ENCODE data around the gene PLLP. TPM values are rescaled to one million over a fixed set of nuclear protein-coding genes. Genes with fewer than 3 reads are reported as not detected.
A peak's percentile ranks its signal among the peaks of the same experiment; 100 is the strongest.

Gene PLLP
- total RNA-seq, 1 donor from 2014 or later, result 0.02 TPM

- no peaks in the 10 kb centered on the region for H3K27me3 Mint-ChIP-seq (ENCODE audit: low read depth)
- H3K4me1 Mint-ChIP-seq (ENCODE audit: low read depth), result peaks cover 3% of the 10 kb centered on the region
- H3K9me3 Mint-ChIP-seq (ENCODE audit: low read depth), result no peaks in the 10 kb centered on the region
- H3K36me3 Mint-ChIP-seq (ENCODE audit: low read depth), result no peaks in the 10 kb centered on the region
- H3K4me3 Mint-ChIP-seq (ENCODE audit: unreplicated experiment), result no peak overlapping the region
- H3K27ac Mint-ChIP-seq (ENCODE audit: unreplicated experiment), result no peak overlapping the region
- no peak for TF ChIP-seq CTCF (IDR thresholded peaks at IDR 0.05)
- no peak for DNase-seq (ENCODE audit: low spot score)
Observed at GRCh38 chr16:57266531-57267260, 17.8 kb downstream of the PLLP start.

- Mint-ChIP-seq H3K27ac (ENCODE audit: unreplicated experiment) (no peak overlapping the region), H3K9me3 (ENCODE audit: low read depth) (no peaks in the 10 kb centered on the region), H3K4me3 (ENCODE audit: unreplicated experiment) (no peak overlapping the region), H3K36me3 (ENCODE audit: low read depth) (no peaks in the 10 kb centered on the region), H3K27me3 (ENCODE audit: low read depth) (no peaks in the 10 kb centered on the region), H3K4me1 (ENCODE audit: low read depth) (peaks cover 3% of the 10 kb centered on the region)
- no peak for DNase-seq (ENCODE audit: low spot score)
- TF ChIP-seq CTCF (IDR thresholded peaks at IDR 0.05), result no peak
Observed at GRCh38 chr16:57265850-57266530, 18.5 kb downstream of the PLLP start.

GRCh38 chr16:57264950-57265371 is 19.5 kb downstream of the PLLP start:
- DNase-seq (ENCODE audit: low spot score), result peak; percentile 77
- Mint-ChIP-seq H3K36me3 (ENCODE audit: low read depth) (no peaks in the 10 kb centered on the region), H3K9me3 (ENCODE audit: low read depth) (no peaks in the 10 kb centered on the region), H3K4me1 (ENCODE audit: low read depth) (peaks cover 11% of the 10 kb centered on the region), H3K27me3 (ENCODE audit: low read depth) (no peaks in the 10 kb centered on the region), H3K27ac (ENCODE audit: unreplicated experiment) (no peak overlapping the region), H3K4me3 (ENCODE audit: unreplicated experiment) (no peak overlapping the region)
- TF ChIP-seq CTCF (IDR thresholded peaks at IDR 0.05), result no peak

- TF ChIP-seq CTCF (IDR thresholded peaks at IDR 0.05), result no peak
- Mint-ChIP-seq H3K4me1 (ENCODE audit: low read depth) (peaks cover 11% of the 10 kb centered on the region), H3K9me3 (ENCODE audit: low read depth) (no peaks in the 10 kb centered on the region), H3K27me3 (ENCODE audit: low read depth) (no peaks in the 10 kb centered on the region), H3K27ac (ENCODE audit: unreplicated experiment) (no peak overlapping the region), H3K4me3 (ENCODE audit: unreplicated experiment) (no peak overlapping the region), H3K36me3 (ENCODE audit: low read depth) (no peaks in the 10 kb centered on the region)
- DNase-seq (ENCODE audit: low spot score), result peak; percentile 29
Observed at GRCh38 chr16:57264381-57264780, 20.1 kb downstream of the PLLP start.

- Mint-ChIP-seq H3K27me3 (ENCODE audit: low read depth) (no peaks in the 10 kb centered on the region), H3K36me3 (ENCODE audit: low read depth) (no peaks in the 10 kb centered on the region), H3K9me3 (ENCODE audit: low read depth) (no peaks in the 10 kb centered on the region), H3K4me1 (ENCODE audit: low read depth) (peaks cover 11% of the 10 kb centered on the region), H3K27ac (ENCODE audit: unreplicated experiment) (no peak overlapping the region), H3K4me3 (ENCODE audit: unreplicated experiment) (no peak overlapping the region)
- peak; percentile 70 for DNase-seq (ENCODE audit: low spot score)
- TF ChIP-seq CTCF (IDR thresholded peaks at IDR 0.05), result no peak
Observed at GRCh38 chr16:57263541-57264351, 20.7 kb downstream of the PLLP start.
